ENCODE results near the gene SPAG4.

Gene SPAG4

DNA sequence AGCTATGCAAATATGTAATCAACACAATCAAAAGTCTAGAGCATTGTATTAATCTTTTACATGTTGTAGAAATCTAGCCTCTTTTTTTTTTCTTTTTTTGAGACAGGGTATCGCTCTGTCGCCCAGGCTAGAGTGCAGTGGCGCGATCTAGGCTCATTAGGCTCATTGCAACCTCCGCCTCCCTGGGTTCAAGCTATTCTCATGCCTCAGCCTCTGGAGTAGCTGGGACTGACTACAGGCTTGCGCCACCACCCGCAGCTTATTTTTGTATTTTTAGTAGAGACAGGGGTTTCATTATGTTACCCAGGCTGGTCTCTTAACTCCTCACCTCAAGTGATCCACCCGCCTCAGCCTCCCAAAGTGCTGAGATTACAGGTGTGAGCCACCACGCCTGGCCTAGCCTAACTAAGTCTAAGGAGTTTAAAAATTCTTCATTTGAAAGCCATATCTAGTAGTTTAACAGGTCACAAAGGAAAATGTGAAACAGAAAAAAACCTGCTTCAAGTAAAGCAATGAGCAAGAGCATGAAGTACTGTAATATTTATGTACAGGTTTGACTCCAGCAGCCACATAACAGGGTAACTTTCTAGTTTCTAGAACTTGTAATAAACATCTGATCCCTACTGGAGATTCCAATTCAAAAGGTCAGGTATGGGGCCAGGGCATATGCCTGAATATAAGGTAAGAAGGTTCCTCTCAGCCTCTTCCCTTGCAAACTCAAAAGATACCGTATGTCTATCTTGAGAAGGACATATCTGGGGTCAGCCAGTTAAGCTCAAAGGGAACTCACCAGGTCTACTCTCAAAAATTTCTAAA, 44.7 kb downstream of the SPAG4 start:
- no peak for DNase-seq (ENCODE audit: low read depth)

DNA sequence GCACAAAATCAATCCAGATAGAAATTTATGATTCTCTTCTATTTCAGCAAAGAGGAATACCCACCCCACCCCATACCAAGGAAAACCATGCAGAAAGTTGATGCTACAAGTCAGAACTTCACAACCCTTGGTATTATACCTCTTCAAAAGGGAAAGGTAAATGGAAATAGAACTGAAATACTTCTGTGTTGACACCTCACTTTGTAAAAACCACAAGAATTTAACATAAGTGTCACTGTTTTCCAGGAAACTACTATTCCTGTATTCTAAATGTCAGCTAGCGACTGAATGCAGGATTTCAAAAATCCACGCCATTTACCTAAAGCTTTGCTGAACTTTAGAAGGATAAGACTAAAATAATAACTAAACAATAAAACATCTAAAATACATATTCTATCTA, 45.4 kb downstream of the SPAG4 start:
- DNase-seq (ENCODE audit: low read depth), result no peak

DNA sequence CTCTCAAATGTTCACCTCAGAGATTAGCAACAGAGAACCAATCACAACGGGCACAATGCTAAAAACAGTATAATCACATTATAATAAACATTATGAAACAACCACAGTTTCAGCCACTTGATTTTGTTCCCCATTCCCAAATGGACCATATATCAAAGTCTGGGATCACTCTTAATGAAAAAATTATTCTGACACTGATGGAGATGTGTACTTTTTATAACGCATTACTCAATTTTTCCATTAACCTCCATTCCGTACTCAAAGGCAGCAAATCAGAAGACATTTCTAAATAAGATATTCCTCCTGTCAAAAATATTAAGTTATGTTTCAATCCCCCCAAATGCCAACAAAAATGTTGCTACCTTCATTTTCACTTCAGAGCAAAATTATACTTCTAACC, 46.3 kb downstream of the SPAG4 start:
- no peak for DNase-seq (ENCODE audit: low read depth)

DNA sequence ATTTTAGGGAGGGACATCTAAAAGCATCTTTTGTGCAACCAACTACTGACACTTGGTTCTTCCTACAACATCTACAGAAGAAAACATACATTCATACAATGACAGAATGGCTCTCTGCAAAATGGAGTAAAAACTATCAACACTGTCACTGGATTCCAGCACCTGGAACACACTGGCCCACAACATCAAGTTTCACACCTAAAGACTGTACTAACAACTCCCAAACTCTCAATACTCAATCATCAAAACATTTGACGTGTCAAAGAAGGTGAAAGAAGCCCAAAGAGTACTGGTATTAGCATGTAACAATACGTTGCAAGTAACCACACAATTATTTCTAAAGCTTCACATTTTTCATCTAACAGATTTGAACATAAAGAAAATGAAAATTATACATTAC, 46.9 kb downstream of the SPAG4 start:
- no peak for DNase-seq (ENCODE audit: low read depth)

DNA sequence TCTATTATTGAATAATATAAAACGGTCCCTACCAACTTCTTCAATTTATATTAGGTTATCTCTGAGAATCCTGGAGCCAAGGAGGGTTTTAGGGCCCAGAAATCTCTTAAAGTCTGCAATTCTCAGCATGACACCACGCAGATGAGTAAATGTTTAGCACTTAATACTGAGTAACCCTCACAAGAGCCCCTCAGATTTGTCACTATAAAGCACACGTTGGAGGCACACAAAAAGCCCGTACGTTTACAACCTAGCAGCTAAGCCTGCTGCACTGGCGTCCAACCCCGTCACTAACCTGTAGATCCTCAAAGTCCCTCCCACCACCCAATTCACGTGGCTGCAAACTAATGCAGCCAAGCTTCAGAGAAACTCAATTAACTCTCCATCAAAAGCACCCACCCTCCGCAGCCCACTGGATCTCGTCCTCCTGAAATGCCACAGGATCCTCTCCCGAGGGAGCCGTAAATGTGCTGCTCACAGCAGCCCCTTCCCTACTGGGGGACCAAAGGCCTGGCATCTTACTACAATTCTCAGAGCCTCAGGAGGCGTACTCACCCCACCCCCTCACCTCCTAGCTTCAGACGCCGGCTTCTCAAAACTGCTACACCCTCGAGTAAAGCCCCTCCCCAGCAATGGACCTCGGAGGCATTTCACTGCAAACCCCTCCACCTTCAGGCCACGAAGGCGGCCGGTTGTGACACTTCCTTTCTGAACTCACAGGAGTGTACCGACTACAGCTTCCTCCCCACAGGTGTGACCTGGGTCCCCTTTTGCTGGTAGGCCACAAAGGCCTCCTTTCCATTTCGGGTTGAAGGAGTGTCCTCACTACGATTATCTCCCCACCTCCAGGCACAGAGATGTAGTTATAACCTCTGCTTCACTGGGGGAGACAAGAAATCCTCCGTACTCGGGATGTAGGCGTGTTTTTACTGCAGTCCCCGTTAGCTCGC, 48.2 kb downstream of the SPAG4 start:
- DNase-seq (ENCODE audit: low read depth), result no peak

DNA sequence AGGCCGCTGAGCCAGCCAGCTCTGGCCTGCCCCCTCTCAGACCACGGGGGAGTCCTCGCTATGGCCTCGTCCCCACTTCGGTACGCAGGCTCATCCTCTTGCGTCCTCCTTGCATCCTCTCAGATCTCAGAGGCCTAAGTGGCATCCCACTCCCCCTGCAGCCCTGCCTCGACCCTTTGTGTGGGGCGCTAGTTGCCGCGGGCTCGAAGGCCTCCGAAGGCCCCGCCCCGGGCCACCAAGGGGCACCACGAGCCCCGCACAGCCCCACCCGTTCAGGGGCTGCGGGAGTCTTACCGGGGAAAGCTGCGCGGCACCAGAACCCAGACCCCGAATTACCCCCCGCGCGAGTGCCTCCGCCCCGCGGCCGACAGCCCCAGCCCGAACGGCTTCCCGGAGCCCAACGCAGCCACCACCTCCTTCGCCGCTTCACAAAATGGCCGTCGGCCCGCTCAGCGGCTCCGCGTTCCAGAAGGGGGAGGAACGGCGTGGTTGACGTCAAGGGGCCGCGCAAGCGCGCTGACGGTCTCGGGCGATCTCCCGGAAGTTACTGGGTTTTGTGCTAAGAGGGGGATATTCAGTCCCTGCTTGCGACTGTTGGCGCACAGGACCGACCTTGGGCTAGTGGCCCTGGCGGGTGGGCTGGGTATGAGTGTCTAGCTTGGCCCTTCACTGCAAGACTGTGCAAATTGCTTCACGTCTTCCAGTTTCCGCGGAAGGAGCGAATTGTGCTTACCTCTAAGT, 49.0 kb downstream of the SPAG4 start, which contains the start of the genes CPNE1 and RBM12:
TSS of gene CPNE1 (minus strand) at position 435 of the 741 bp plus-strand sequence. CDS start 31,977 bp downstream, outside the sequence.
TSS of gene RBM12 (minus strand) at position 435 of the 741 bp plus-strand sequence. CDS start 9,578 bp downstream, outside the sequence.
- peak; percentile 85 for DNase-seq (ENCODE audit: low read depth)

DNA sequence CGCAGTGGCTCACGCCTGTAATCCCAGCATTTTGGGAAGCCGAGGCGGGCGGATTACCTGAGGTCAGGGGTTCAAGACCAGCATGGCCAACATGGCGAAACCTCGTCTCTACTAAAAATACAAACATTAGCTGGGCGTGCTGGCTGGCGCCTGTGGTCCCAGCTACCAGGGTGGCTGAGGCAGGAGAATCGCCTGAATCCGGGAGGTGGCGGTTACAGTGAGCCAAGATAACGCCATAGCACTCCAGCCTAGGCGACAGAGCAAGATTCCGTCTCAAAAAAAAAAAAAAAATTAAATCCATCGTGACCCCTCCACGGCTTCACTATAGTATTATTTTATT, 50.3 kb downstream of the SPAG4 start:
- DNase-seq (ENCODE audit: low read depth), result no peak

DNA sequence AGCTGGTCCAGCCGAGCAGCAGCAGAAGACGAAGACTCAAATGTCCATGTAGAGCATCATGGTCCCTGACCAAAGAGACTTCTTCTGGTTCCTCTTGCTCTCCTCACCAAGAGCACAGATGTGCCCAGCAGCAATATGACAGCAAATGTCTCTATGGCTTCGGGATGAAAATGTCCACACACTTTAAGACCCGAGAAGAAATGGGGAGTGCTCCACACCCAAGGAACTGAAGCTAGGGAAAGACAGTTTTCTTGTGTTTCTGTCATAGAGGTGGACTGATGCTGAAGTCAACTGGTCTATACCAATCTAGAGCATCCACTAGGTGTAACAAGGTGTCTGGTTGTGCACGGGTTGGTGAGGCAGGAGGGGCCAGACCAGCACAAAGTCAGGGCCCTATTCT, 53.6 kb downstream of the SPAG4 start:
- no peak for DNase-seq (ENCODE audit: low read depth)

DNA sequence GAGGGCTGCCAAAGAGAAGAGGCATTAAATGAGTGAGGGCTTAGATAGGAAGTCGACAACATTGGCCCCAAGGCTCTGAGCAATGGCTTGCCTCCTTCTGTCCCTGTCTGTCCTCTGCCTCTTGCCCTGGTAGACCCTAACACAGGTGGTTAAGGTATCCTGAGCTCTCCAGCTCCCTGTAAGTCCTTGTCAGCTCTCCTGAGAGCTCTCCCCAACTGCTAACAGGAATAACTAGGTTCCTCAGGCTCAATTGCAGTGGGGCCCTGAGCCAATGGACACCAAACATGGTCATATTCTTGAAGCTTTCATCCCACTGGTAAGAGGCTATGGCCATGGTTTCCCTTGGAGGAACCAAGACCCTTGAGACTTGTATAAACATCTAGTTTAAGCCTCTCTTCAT, 54.1 kb downstream of the SPAG4 start:
- DNase-seq (ENCODE audit: low read depth), result no peak

All from GM04504 (cell line).